CD4-positive, alpha-beta T cell treated with Interleukin-17A for 4 hours (primary cell): ENCODE results near the gene CSMD2.

ENCODE experiments used
- DNase-seq: peaks from one replicate; pipeline ENCODE4 v3.0.0-alpha.2; 2020; ENCODE audit warnings: mixed read lengths

Gene CSMD2

DNA sequence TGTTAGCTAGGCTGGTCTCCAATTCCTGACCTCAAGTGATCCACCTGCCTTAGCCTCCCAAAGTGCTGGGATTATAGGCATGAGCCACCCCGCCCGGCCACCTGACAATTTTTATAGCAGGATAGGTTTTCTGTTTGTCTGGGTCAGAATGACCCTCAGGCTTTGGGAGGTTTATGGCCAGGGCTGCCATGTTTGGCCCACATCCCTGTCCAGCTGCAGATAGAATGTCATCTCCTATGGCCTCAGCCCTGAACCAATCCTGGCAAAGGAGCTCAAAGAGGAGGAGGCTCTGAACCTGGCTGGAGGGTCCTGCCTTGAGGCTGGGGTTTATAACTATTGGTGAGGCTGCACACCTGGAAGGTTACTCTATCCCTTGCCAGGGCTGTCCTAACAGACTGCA, 218.2 kb downstream of the CSMD2 start:
- no peak for DNase-seq

GRCh38 chr1:33944846-33945245, 220.2 kb downstream of the CSMD2 start:
- DNase-seq: no peak

- no peak for DNase-seq
Observed at GRCh38 chr1:33943978-33944377, 221.1 kb downstream of the CSMD2 start.

DNA sequence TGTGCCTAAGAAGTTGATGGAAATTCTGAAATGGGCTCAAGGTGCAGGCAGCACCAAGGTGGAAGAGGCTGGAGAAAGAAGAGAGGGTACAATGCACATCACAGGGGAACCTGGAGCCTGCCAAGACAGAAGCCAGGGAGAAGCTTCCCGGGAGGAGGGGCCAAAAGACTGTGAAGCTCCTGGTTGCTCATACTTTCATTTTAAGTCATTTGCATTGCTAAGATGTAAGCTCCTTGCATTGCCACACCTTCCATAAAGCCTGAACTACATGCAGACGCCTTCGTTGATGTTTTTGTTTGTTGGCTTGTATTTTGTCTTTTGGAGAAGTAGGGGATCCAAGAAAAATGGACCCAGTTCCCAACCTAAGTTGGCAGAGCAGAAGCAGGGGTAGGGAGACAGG, 232.2 kb downstream of the CSMD2 start:
- DNase-seq: no peak

DNA sequence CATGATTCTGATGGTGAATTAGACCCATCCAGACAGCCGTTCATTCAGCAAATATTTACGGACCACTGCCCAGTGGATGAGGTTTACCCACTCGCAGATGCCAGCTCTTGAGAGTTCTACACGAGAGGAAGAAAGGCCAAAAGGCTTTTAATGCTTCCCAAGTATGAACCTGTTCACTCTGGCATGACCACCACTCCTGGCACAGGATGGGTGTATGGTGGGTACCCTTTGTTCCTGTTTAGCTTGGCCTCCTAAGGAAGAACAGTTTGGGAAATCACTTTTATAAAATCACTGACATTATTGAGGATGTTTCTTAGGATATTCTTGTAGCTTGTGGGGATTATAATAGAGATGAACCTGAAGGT, 233.9 kb downstream of the CSMD2 start:
- DNase-seq: no peak

GRCh38 chr1:33930346-33931110, 234.5 kb downstream of the CSMD2 start:
- DNase-seq: no peak

DNA sequence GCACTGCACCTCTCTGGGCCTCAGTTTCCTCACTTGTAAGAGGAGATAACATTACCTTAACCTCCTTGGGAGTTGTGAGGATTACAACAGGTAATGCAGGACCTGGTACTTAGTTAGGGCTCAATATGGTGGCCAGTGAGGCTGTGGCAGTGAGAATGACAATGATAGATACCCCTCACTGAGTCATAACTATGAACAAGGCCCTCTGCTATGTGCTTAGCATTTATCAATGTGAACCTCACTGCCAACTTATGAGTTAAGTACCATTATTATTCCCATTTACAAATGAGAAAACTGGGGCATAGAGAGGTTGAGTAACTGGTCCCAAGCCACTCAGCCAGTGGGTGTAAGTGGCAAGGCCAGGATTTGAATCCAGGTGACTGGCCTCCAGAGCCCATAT, 236.8 kb downstream of the CSMD2 start:
- no peak for DNase-seq

DNA sequence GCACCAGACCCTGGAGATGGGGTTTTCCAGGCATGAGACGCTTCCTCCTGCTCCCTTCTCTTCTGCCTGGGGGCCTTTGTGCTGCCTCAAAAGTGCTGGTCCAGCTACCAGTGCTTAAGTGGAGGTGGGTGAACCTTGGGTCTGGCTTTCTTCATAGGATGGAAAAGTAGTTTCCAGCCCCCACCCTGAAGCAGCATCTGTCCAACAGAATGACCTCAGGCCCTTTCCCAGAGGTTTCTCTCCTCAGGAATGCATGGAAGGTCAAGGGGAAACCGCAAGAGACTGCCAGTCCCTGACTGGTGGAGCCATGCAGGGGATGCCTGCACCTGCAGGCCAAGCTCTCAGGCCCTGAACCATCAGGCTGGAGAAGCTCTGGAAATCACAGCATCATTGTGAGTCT, 237.3 kb downstream of the CSMD2 start:
- no peak for DNase-seq

- DNase-seq: no peak
Observed at GRCh38 chr1:33925586-33925985, 239.4 kb downstream of the CSMD2 start.

DNA sequence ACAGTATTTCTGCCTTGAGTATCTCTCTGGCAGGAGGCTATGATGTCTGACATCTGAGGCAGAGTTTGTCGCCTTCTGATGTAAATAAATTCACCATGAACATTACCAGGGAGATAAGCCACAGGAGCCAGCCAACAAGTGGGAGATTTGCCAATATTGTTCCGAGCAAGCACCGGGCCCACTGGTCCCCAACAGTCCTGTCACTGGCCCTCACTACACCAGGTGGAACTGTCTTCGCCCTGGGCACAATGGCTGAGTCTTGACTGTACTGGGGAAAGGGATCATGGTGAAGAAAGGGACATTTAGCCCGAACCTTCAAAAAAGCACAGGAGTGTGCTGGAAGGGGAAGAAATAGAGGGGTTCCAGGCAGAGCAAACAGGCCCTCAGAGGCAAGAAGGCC, 243.7 kb downstream of the CSMD2 start:
- no peak for DNase-seq

DNA sequence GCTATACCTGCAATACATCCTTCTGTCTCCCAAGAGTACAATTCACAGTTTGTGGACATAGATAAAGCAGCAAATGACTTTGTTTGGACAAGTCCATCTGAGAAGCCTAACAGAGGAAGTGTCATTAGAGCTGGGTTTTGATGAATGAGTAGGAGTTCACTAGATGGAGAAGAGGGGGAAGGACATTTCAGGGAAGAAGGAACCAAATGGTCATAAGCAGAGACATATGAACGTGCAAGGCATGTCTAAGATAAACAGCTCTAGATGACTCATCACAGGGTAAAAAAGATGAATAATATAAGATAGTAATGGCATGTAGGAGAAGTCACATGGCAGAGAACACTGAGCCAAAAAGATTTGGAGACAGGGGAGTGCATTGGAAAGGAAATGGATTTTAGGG, 246.7 kb downstream of the CSMD2 start:
- DNase-seq: no peak

DNA sequence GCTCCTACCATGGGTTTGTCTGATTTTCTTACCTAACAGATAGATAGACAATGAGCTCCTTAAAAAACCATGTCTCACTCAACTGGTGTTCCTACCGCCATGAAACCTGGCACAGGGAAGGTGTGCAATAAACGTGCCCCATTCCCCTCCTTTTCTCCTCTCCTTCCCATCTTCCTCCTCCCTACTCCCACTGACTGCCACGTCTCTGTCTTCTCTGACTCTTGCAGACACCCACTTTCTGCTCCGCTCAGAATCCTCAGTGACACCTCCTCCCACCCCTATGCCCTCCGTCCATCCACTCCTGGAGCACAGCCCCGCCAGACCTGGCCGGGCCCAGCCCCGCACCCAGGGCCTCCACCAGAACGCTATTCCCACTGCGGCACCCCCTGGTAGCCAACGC, 248.2 kb downstream of the CSMD2 start:
- no peak for DNase-seq

DNA sequence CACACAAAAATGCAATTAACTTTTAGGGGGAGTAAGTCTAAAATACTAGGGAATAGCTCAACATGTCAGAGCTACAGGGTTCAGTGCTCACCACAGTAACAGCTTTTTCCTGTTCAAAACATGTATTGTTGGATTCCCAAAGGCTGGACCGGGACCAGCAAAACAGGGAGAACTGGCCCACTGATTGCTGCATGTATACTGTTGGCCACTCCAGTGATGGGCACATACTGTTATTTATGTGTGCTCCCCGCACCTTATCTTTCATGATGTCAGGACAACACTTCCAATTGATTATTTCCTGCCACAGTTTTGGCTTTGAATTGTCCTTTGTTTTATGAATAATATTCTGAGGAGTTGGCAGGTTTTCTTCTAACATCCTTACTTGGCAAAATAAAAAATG, 250.5 kb downstream of the CSMD2 start:
- no peak for DNase-seq

DNA sequence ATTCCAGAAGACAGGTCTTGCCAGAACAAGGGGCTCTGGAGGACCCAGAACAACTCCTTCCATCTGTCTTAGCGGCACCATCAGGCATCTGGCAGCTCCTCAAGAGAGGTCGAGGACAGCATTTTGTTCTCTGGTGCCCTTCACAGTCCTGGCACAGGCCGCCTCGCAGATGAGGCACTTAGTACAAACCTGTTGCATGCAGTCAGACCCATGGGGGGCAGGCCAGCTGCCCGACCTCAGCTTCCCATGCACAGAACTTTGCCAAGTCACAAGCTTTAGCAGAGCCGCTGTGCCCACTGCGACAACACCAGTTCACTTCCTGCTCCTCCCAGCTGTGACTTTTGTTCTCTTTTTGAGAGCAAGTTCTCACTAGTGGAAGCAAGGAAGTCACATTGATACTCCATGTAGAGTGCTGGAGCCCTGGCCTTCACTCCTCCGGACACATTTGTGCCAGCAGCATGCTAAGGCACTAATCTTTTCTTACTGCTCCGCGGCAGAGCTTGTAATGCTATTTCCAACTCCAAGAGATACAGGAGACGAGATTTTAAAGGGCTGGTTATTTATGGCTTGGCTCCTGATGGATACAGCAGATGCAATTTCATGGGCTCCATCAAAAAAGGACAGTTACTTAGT, 256.6 kb downstream of the CSMD2 start:
- DNase-seq: no peak

DNA sequence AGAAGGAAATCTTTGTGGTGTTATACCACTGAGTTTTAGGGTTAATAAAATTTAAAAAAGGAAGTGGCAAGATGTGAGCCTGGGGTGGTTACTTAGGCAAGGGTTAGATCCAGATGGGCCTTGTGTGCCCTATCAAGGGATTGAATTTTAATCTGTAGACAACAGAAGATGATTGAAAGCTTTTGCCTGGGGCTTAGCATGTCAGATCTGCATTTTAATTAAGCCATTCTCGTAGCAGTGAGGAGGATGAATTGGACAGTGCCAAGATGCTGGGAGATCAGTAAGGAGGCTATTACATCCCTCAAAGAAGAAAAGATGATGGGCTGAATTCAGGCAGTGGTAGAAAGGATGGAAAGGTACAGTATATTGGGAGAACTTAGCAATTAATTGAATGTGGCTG, 258.9 kb downstream of the CSMD2 start:
- DNase-seq: no peak

- no peak for DNase-seq
Observed at GRCh38 chr1:33905241-33905640, 259.8 kb downstream of the CSMD2 start.

DNA sequence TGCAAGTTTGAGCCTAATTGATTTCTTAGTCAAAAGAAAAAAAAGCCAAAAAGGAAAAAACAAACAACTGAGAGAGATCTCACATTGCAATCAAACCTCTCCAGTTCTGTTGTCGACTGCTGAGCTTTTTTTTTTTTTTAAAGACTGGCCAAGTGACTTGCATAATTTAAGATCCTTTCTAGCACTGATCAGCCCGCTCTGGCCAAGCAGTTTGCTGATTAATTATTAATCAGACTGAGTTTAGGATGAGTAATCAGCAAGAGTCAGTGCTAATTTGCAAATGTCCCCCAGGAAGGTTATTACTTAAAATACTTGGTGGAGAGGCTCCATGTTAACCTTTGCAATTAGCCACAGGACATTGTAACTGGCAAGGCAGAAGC, 261.8 kb downstream of the CSMD2 start:
- DNase-seq: no peak

DNA sequence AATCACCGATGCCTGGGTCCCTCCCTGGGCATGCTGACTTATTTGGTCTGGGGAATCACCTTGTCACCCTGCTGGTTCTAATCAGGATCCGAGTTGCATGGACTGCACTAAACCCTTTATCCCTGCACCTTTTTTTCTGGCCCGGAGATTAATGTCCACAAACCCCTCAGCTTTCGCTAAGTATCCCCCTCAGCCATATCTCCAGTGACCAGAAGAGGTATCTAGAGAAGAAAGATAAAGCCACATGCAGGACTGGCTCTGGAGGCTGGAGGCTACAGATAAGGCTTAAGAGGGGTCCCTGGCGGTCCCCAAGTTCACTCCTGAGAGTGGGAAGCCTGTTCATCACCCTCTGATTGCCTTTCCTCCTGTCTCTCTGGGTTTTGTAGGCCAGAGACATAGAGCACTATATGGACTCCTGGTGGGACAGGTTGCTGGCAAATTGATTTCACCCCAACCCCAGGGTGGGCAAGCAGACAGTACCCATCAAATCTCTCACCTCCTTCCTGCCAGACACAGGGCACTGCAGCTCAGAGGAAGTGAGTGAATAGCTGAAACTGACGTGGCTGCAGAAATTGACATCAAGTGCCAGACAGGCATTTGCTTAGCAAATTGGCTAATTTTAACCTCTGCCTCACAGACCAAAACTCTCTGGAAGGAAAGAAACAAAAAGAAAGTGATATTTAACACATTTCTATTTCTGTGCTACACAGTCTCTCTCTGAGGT, 262.4 kb downstream of the CSMD2 start:
- DNase-seq: no peak

DNA sequence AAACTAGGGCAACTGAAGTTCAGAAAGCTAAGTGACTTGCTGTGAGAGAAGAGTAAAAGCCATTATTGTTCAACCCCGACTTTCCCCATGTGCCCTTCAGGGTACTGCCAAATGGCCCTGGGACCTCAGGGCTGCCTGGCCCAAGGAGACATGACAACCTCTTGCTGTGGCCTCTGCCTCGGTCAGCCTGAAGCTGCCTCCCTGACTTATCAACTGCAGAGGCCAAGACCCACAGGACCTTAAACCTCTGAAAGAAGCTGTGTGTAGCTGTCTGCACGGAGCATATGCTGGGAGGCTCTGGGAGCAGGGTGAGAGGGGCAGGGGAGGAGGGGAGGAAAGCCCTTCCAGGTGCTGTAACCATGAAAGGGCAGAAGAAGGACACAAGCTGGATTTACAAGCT, 265.3 kb downstream of the CSMD2 start:
- no peak for DNase-seq

DNA sequence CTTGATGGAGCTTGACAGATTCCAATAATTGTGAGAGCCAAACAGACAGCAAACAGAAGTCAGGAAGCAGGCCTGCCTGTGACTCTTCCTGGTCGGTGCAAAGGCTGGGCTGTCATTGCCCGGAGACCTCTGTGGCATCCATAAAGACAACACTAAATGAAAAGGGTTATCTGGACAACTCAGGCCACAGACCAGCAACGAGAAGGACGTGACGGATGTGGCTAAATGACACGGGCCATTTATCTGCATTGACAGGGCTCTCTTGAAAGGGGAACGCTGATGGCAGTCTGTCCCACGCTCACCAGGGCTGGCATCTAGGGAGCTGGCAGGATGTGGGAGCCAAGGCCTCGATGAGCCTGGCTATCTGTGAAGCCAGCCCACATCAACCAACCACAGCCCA, 266.1 kb downstream of the CSMD2 start:
- no peak for DNase-seq

DNA sequence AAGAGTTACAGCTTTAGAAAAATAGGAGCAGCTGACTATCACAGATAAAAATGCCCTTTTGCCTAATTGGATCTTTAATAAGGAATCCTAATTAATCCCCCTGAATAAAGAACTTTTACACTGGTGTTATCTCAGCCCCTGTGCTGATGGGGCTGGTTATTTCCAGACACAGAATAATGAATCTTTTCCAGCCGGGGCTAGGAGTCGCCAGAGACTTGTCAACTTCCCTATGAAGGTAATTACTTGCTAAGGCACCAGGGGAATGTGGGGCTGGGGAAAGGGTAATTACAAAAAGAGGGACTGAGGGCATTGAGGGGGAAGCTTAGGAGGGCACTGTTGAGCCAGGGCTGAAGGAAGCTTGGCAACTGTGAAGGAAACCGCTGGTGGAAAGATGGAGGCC, 266.6 kb downstream of the CSMD2 start:
- DNase-seq: no peak

GRCh38 chr1:33897092-33897725, 267.8 kb downstream of the CSMD2 start:
- no peak for DNase-seq

DNA sequence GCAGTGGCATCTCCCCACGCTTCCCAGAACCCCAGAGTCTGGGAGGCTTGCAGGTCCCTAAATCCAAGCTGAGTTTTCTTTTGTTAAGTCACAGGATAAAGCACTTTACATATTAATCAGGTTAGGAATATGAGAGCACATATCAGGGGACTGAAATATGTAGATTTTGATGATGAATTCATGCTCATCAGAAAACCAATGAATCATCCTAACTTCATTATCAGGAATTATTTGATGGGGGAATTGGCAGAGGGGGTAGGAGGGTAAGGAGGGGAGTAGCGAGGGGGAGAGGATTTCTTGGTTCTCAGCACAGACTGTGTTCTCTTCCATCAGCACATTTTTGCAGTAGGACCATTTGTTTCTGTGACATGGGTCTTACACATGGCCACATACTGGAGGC, 269.1 kb downstream of the CSMD2 start:
- DNase-seq: no peak

DNA sequence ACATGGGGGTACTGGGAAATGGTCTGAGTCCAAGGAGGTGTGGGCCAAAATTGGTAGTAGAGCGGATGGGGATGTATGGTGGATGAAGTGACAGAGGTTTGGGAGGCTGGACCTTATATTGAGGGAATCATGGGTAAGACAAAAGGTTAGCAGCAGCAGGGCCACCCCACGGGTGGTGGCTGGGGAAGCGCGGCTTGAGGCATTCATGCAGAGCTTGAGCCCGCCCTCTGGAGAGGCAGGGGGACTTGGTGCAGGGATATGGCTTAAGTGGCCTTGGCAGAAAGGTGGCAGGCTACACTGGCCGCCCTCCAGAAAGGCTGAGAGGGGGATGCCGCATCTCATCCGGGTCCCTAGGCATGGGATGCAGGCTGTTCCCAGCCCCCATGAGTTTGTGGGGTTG, 269.6 kb downstream of the CSMD2 start:
- DNase-seq: no peak
